HEK293T (cell line): ENCODE measurements around the gene CD247.

Source experiments
- CTBP1 ChIP-seq: fragments of 450-650 bp; IDR thresholded peaks from 2 replicates; pipeline ENCODE4 v1.6.1; 2016; ENCODE audit warnings: borderline replicate concordance
- FOXK2 ChIP-seq: fragments of 450-650 bp; IDR thresholded peaks from 2 replicates; pipeline ENCODE4 v1.6.1; 2016; ENCODE audit warnings: mild to moderate bottlenecking
- HDGF ChIP-seq: fragments of 450-650 bp; IDR thresholded peaks from 2 replicates; pipeline ENCODE4 v1.6.1; 2017; ENCODE audit warnings: antibody characterized with exemption, borderline replicate concordance
- L3MBTL2 ChIP-seq: fragments of 450-650 bp; conservative IDR thresholded peaks from 2 replicates; pipeline ENCODE4 v1.6.1; 2016; ENCODE audit warnings: mild to moderate bottlenecking
- NFRKB ChIP-seq: fragments of 450-650 bp; IDR thresholded peaks from 2 replicates; pipeline ENCODE4 v1.6.1; 2016; ENCODE audit warnings: mild to moderate bottlenecking, moderate library complexity
- SP1 ChIP-seq: fragments of 450-650 bp; IDR thresholded peaks from 2 replicates; pipeline ENCODE4 v1.6.1; 2017
- SUZ12 ChIP-seq: fragments of 450-650 bp; IDR thresholded peaks from 2 replicates; pipeline ENCODE4 v1.6.1; 2016; ENCODE audit warnings: mild to moderate bottlenecking
- TARDBP ChIP-seq: fragments of 450-650 bp; IDR thresholded peaks from 2 replicates; pipeline ENCODE4 v1.6.1; 2016

GRCh38 chr1:167454894-167455785 is 63.2 kb downstream of the CD247 start:
- TF ChIP-seq CTBP1, result no peak
- peak; percentile 60 for TF ChIP-seq L3MBTL2
- no peak for TF ChIP-seq SUZ12
- TF ChIP-seq SP1, result no peak
- no peak for TF ChIP-seq FOXK2
- no peak for TF ChIP-seq TARDBP
- no peak for TF ChIP-seq HDGF
- TF ChIP-seq NFRKB, result no peak
